GM19328 (cell line): ENCODE measurements around the gene HTR3A.

Experiments
- ATAC-seq: cut with Tn5 transposase; IDR thresholded peaks from one replicate; pipeline ENCODE4 v1.9.1; 2021; ENCODE audit warnings: mild to moderate bottlenecking, moderate library complexity; ENCODE audit not compliant: unreplicated experiment

The HTR3A gene

DNA sequence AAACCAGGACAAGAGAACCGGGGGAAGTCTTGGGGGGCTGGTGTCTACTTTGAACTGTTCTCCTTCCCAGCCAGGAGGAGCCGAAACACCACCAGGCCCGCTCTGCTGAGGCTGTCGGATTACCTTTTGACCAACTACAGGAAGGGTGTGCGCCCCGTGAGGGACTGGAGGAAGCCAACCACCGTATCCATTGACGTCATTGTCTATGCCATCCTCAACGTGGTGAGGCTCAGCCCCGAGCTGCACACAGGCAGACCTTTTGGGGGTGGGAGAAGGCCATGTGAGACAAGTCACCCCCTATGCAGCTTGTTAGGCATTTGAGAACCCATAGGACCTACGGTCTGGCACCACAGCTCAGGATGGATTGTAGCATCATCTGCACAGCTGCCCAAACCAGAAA, 2.8 kb downstream of the HTR3A start:
- no peak for ATAC-seq

DNA sequence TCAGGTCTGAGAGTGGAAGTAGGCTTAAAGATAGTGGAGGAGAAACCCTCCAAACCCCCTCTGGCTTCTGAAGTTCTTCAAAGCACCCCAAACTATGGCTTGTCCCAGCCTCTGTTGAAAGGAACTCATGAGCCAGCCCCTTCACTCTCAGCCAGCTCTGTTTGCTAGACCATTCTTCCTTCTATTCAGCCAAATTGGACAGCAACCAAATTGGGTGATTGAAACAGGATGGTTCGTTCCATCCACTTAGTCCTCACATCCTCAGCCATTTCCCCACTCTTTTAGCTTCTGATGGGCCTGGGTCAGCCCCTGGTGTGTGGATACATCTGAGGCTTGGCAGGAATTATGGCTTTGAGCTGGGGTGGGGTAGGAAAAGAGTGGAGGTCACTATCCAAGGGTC, 4.5 kb downstream of the HTR3A start:
- ATAC-seq = no peak

DNA sequence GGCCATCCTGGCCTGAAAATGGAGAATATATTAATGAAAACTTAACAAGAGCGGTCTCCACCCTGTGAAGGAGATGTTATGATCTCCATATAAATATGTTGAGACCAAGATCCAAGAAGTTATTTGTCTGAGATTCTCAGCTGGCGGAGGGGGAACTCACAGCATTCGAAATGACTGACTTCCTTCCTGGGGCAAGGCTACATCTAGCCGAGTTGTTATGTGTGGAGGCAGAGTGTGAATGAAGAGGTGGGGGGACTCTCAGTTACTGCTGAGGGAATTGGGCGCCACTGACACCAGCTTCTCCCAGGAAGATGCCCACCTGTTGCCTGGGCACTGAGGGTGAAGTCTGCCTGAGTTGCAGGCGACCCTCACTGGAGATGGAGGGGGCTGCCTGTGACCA, 5.9 kb downstream of the HTR3A start:
- no peak for ATAC-seq

- ATAC-seq = no peak
Measured at GRCh38 chr11:113982306-113982705, 7.4 kb downstream of the HTR3A start.

- no peak for ATAC-seq
Measured at GRCh38 chr11:113984781-113985180, 9.9 kb downstream of the HTR3A start.

- no peak for ATAC-seq
Measured at GRCh38 chr11:113985906-113986305, 11.0 kb downstream of the HTR3A start.

DNA sequence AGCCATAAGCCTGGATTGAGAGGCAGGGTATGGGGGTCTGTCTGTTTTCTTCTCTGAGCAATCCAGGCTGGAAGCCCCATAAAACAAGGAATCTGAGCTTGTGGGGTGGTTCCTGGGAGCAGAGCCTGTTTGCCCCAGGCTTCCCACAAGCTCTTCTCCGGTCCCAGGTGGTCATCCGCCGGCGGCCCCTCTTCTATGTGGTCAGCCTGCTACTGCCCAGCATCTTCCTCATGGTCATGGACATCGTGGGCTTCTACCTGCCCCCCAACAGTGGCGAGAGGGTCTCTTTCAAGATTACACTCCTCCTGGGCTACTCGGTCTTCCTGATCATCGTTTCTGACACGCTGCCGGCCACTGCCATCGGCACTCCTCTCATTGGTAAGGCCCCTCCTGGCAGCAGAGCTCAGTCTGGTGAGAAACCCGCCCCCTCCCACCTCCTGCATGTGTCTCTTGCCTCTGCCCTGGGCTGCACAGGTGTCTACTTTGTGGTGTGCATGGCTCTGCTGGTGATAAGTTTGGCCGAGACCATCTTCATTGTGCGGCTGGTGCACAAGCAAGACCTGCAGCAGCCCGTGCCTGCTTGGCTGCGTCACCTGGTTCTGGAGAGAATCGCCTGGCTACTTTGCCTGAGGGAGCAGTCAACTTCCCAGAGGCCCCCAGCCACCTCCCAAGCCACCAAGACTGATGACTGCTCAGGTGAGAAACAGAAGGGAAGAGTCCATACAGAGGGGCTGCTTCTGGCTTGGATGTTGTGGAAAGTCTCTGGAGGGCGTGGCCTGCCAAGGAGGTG, 11.6 kb downstream of the HTR3A start:
- no peak for ATAC-seq

DNA sequence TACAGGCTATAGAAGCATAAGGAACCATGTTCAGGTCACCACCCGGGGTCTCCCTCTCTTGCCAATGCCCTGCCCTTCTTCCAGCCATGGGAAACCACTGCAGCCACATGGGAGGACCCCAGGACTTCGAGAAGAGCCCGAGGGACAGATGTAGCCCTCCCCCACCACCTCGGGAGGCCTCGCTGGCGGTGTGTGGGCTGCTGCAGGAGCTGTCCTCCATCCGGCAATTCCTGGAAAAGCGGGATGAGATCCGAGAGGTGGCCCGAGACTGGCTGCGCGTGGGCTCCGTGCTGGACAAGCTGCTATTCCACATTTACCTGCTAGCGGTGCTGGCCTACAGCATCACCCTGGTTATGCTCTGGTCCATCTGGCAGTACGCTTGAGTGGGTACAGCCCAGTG, 14.5 kb downstream of the HTR3A start:
- ATAC-seq = no peak

- ATAC-seq = no peak
Measured at GRCh38 chr11:113989916-113990315, 15.0 kb downstream of the HTR3A start.

DNA sequence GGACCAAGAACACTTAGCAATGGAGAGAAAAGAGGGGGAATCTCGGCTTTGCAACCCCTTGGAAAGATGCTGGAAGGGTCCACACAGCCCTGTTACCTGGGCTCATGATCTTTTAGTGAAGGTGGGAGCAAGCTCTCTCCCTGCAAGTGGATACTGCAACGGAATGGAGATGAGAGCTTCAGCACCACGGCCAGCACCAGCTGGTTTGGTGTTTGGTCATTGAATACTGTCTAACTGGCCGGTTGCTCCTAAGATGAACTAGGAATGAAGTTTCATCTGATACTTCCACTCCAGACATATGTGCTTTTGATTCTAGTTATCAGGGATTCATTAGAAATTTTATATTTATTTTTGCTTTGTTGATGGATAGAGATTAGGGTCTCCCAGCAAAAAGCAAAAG, 16.3 kb downstream of the HTR3A start:
- ATAC-seq = no peak

DNA sequence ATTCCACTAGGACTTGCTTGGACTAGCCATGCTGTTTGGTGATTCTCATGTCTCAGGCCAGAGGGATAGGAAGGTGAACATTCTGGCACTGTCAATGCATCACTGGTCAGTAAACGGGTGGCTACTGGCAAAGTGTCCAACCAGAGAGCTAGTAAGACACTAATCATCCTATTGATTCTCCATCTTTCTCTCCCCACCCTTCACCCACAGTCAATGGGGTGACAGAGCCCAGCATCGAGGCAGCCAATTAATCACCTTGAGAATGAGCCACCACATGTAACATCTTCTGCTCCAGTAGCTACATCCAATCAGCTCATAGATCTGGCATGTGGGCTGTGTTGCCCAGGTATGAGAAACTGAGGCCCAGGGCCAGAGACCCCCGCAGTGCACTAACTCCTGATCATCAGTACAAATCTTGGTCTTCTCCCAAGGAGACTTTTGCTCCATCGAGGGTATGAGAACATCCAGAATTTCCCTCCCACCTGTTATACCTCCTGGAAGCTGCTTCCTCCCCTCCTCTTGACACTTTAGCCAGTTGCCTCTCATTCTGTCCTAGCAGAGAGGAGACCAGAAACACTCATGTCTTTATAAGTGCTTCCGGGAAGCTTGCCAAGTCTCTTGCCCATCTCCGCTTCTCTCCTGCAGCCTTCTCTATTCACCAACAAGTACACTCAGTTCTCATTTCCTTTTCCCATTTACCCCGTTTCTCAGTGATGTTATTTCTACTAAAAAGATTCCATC, 17.0 kb downstream of the HTR3A start:
- ATAC-seq = no peak

DNA sequence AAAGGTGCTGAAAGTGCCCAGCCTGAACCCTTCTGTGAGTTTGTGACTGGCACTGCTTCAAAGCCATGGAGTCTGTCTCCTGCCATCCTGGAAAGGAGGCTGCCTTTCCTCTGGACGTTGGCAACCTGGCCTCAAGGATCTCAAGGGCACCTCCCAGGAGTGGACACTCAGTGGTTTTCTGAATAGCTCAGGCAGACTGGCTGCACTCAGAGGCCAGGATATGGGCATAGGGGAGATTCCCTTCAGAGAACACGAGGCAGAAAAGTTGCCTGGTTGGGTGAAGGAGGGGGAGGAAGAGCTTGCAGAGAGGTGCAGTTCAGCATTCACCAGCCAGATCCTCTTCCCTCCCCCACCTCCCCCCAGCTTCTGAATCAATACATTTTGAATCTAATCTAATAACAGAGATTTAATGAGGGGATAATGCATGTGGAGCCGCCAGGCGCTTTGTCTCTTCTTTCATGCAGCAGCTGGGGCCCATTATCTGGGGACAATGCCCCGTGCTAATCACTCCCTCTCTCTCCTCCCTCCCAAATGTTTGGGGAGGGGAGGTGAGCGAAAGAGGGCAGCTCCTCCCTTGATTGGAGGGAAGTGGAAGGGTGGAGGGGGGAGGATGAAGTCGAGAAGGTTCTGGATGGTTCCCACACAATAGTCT, 17.7 kb downstream of the HTR3A start:
- no peak for ATAC-seq

GRCh38 chr11:113994077-113994954, 19.4 kb downstream of the HTR3A start:
- no peak for ATAC-seq

DNA sequence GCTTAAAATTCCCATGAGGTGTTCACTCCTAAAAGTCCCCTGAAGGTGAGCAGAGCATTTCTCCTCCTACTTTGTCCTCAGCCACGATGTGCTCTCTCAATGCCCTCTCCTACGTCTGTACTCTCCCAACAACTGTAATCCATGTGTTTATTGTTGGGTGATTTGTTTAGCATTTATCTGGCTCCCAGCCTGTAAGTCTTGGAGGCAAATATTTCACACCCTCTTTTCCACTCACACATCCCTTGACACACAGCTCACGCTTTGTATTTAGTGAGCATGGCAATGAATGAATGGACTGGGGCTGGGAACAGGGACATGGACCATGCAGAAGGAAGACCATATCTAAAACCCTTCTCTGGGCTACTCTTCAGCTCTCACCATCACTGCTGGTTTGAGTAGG, 22.6 kb downstream of the HTR3A start:
- ATAC-seq = no peak

- ATAC-seq = no peak
Measured at GRCh38 chr11:113998574-113998973, 23.7 kb downstream of the HTR3A start.

DNA sequence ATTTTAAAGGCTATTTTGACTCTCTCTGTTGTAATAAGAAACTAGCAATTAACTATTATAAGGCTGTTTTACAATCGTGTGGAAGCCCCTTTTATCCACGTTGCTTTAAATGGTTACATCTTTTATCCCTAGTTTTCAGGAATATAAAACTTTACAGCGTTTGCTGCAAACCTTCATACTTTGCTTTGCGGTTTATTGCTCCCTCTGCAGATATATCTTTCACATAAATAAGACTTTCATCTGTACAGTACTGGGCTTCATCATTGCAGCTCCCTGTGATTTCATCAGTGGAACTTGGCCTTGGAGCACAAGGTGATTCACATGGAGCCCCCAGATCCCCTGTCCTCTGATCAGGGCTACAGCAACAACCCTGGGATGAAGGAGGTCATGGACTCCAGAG, 25.6 kb downstream of the HTR3A start:
- ATAC-seq = no peak

GRCh38 chr11:114001416-114001815, 26.5 kb downstream of the HTR3A start:
- ATAC-seq = no peak

DNA sequence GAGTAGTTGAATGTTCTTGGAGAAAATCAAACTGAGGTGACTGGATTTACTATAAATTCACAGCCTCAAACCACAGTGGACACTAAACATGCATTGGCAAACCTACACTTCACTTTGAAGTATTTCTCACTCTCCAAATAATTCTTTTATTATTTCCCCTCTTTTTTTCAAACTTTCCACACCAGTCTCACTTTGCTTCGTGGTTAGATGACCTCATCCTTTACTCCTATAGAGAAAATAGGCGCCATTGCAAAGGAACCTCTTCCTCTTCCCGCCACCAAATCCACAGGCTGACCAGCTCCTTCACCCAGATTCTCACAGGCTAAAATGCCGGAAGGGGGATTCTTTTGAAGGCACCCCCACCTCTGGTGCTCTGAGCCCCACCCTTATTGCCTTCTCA, 33.4 kb downstream of the HTR3A start:
- no peak for ATAC-seq

DNA sequence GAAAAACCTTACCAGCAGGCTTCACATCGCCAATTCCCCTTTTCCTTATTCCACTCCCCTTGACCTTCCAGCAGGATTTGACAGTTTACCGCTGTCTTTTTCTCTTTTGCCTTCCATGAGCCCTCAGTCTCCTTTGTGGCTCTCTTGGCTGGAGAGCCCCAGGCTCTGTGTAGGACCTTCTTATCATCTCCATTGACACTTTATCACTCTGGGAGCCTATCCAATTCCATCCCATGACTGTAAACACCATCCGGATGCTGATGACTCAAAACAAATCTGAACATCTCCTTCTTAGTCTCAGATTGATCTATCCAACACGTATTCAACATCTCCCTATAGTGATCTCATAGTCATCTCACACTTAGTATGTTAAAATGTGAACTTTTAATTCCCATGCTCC, 36.0 kb downstream of the HTR3A start:
- no peak for ATAC-seq

DNA sequence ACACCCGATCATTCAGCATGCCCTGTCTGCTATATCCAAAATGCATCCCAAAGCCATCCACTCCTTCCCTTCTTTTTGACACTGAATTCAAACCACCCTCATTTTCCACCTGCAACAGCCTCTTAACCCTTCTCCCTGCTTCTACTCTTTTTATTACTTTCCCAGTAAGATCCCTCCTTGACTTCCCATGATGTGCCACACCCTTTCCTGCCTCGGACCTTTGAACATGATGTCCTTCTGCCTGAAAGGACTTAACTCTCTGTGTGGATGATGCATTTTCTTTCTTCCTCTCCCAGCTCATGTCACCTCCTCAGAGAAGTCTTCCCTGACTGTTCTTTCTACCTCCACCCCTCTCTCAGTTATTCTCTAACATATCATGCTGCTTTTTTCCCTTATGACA, 36.5 kb downstream of the HTR3A start:
- ATAC-seq = no peak

GRCh38 chr11:114015117-114015516, 40.2 kb downstream of the HTR3A start:
- no peak for ATAC-seq
